Neural cell (in vitro differentiated cells): ENCODE data around the gene MINDY3. TPM values are rescaled to one million over a fixed set of nuclear protein-coding genes. Genes with fewer than 3 reads are reported as not detected.

Source experiments
- H2AFZ ChIP-seq: fragments of 200-600, 300-800 bp; sonication (generic), shearing (Covaris generic); 2 replicates; pipeline ENCODE4 v1.6.0; 2014; ENCODE audit warnings: low read depth, mild to moderate bottlenecking, antibody characterized with exemption, low read length, moderate library complexity
- H3F3A ChIP-seq: fragments of 200-600 bp; shearing (Covaris generic); 2 replicates; pipeline ENCODE4 v1.6.1; 2016; ENCODE audit warnings: mild to moderate bottlenecking, moderate library complexity, mixed read lengths, antibody characterized with exemption, low read length; ENCODE audit not compliant: insufficient read depth, poor library complexity, severe bottlenecking
- H3K27ac ChIP-seq: fragments of 200-600, 300-800 bp; sonication (generic), shearing (Covaris generic); 2 replicates; pipeline ENCODE4 v1.5.1; 2014; ENCODE audit warnings: mild to moderate bottlenecking, low read length, moderate library complexity
- H3K27me3 ChIP-seq: fragments of 300-800, 200-600 bp; sonication (generic), shearing (Covaris generic); 2 replicates; pipeline ENCODE4 v1.6.0; 2014; ENCODE audit warnings: mild to moderate bottlenecking, low read depth, low read length, moderate library complexity; ENCODE audit not compliant: insufficient read depth
- H3K36me3 ChIP-seq: fragments of 300-800, 200-600 bp; sonication (generic), shearing (Covaris generic); 2 replicates; pipeline ENCODE4 v1.5.1; 2014; ENCODE audit warnings: mild to moderate bottlenecking, antibody characterized with exemption, low read length, moderate library complexity; ENCODE audit not compliant: insufficient read depth
- H3K4me2 ChIP-seq: fragments of 300-800, 200-600 bp; sonication (generic), shearing (Covaris generic); 2 replicates; pipeline ENCODE4 v1.6.0; 2014; ENCODE audit warnings: mild to moderate bottlenecking, low read length
- H3K4me3 ChIP-seq: fragments of 300-800, 200-600 bp; sonication (generic), shearing (Covaris generic); 2 replicates; pipeline ENCODE4 v1.5.1; 2014; ENCODE audit warnings: mild to moderate bottlenecking, low read length, moderate library complexity
- H3K79me2 ChIP-seq: fragments of 200-600 bp; shearing (Covaris generic); replicated peaks from 2 replicates; pipeline ENCODE4 v1.6.0; 2014; ENCODE audit warnings: mild to moderate bottlenecking, low read length, moderate library complexity; ENCODE audit not compliant: insufficient read depth
- H3K9ac ChIP-seq: fragments of 300-800, 200-600 bp; sonication (generic), shearing (Covaris generic); 2 replicates; pipeline ENCODE4 v1.6.1; 2016; ENCODE audit warnings: mild to moderate bottlenecking, low read length, mixed read lengths
- H3K9me2 ChIP-seq: fragments of 200-600 bp; shearing (Covaris generic); 2 replicates; pipeline ENCODE4 v1.6.1; 2016; ENCODE audit warnings: mild to moderate bottlenecking, low read length, mixed read lengths; ENCODE audit not compliant: insufficient read depth
- H3K9me3 ChIP-seq: fragments of 200-600, 300-800 bp; sonication (generic), shearing (Covaris generic); 2 replicates; pipeline ENCODE4 v1.6.1; 2016; ENCODE audit warnings: mild to moderate bottlenecking, mixed run types, low read length, moderate library complexity, mixed read lengths
- H4K20me1 ChIP-seq: fragments of 200-600 bp; shearing (Covaris generic); 2 replicates; pipeline ENCODE4 v1.6.1; 2016; ENCODE audit warnings: mild to moderate bottlenecking, mixed run types; ENCODE audit not compliant: insufficient read depth
- CTCF ChIP-seq: fragments of 450-650 bp; IDR thresholded peaks from 2 replicates; pipeline ENCODE4 v1.5.1; 2014; ENCODE audit warnings: antibody characterized with exemption, mild to moderate bottlenecking, moderate library complexity; ENCODE audit not compliant: poor library complexity, severe bottlenecking
- EP300 ChIP-seq: fragments of 450-650 bp; conservative IDR thresholded peaks from 2 replicates; pipeline ENCODE4 v1.6.1; 2014; ENCODE audit warnings: antibody characterized with exemption, mild to moderate bottlenecking, moderate library complexity; ENCODE audit not compliant: poor library complexity, severe bottlenecking
- EZH2 ChIP-seq: fragments of 200-600, 300-800 bp; shearing (Covaris generic), sonication (generic); IDR thresholded peaks from 2 replicates; pipeline ENCODE4 v1.6.1; 2014; ENCODE audit warnings: antibody characterized with exemption, low read length, borderline replicate concordance, mild to moderate bottlenecking; ENCODE audit not compliant: insufficient read depth, poor library complexity, severe bottlenecking
- MXI1 ChIP-seq: fragments of 450-650 bp; conservative IDR thresholded peaks from 2 replicates; pipeline ENCODE4 v1.6.1; 2014; ENCODE audit warnings: antibody characterized with exemption, mild to moderate bottlenecking; ENCODE audit not compliant: poor library complexity, severe bottlenecking
- POLR2AphosphoS5 ChIP-seq: IDR thresholded peaks from 2 replicates; pipeline ENCODE4 v1.6.1; 2012
- RAD21 ChIP-seq: fragments of 450-650 bp; conservative IDR thresholded peaks from 2 replicates; pipeline ENCODE4 v1.6.1; 2014; ENCODE audit warnings: antibody characterized with exemption, mild to moderate bottlenecking, moderate library complexity
- REST ChIP-seq: IDR thresholded peaks from 2 replicates; pipeline ENCODE4 v1.6.1; 2012; ENCODE audit warnings: borderline replicate concordance
- SMC3 ChIP-seq: fragments of 450-650 bp; conservative IDR thresholded peaks from 2 replicates; pipeline ENCODE4 v1.6.1; 2014; ENCODE audit warnings: antibody characterized with exemption, mild to moderate bottlenecking, moderate library complexity; ENCODE audit not compliant: poor library complexity
- TAF1 ChIP-seq: IDR thresholded peaks from 2 replicates; pipeline ENCODE4 v1.6.1; 2012; ENCODE audit warnings: low read depth
- polyA plus RNA-seq: library from polyadenylated mRNA; depleted of rRNA; stranded (reverse); fragments of >200 nt; gene quantifications from 2 replicates; pipeline ENCODE4 v1.2.3, GENCODE V29; 2014

Gene MINDY3
- polyA plus RNA-seq, 1 donor from 2014 or later, result 56.5 TPM

GRCh38 chr10:15743443-15743842, 116.9 kb downstream of the MINDY3 start:
- Histone ChIP-seq H3K79me2 (no peaks in the 10 kb centered on the region), H3K9me3 (no peaks in the 10 kb centered on the region), H3K27ac (no peak overlapping the region), H3K9me2 (no peaks in the 10 kb centered on the region), H3K9ac (no peak overlapping the region), H3F3A (no peaks in the 10 kb centered on the region), H3K27me3 (no peaks in the 10 kb centered on the region), H4K20me1 (no peaks in the 10 kb centered on the region), H3K4me2 (no peak overlapping the region), H2AFZ (no peak overlapping the region), H3K36me3 (no peaks in the 10 kb centered on the region), H3K4me3 (no peak overlapping the region)
- TF ChIP-seq EP300, result no peak

- H3K36me3 ChIP-seq, result no peaks in the 10 kb centered on the region
- no peaks in the 10 kb centered on the region for H3K79me2 ChIP-seq
- H3K9me2 ChIP-seq, result no peaks in the 10 kb centered on the region
- no peak overlapping the region for H3K27ac ChIP-seq
- TF ChIP-seq RAD21 (no peak), POLR2AphosphoS5 (no peak), TAF1 (no peak), REST (no peak), SMC3 (no peak), EP300 (no peak), CTCF (no peak), EZH2 (no peak), MXI1 (no peak)
- H3K27me3 ChIP-seq, result no peaks in the 10 kb centered on the region
- no peak overlapping the region for H3K9ac ChIP-seq
- H3K9me3 ChIP-seq, result no peaks in the 10 kb centered on the region
- H3F3A ChIP-seq, result no peaks in the 10 kb centered on the region
- H3K4me2 ChIP-seq, result no peak overlapping the region
- no peak overlapping the region for H3K4me3 ChIP-seq
- H2AFZ ChIP-seq, result no peak overlapping the region
- H4K20me1 ChIP-seq, result no peaks in the 10 kb centered on the region
These were observed 117.5 kb downstream of the MINDY3 start for GRCh38 chr10:15742836-15743235.

GRCh38 chr10:15742102-15742501, 118.2 kb downstream of the MINDY3 start:
- Histone ChIP-seq H3K79me2 (no peaks in the 10 kb centered on the region), H3K4me3 (no peak overlapping the region), H3K4me2 (no peak overlapping the region), H4K20me1 (no peaks in the 10 kb centered on the region), H2AFZ (no peak overlapping the region), H3K9me3 (no peaks in the 10 kb centered on the region), H3K36me3 (no peaks in the 10 kb centered on the region), H3K9me2 (no peaks in the 10 kb centered on the region), H3K27me3 (no peaks in the 10 kb centered on the region), H3K9ac (no peak overlapping the region), H3K27ac (no peak overlapping the region), H3F3A (no peaks in the 10 kb centered on the region)
- TF ChIP-seq CTCF (no peak), MXI1 (no peak), POLR2AphosphoS5 (no peak), SMC3 (no peak), EZH2 (no peak), TAF1 (no peak), REST (no peak), EP300 (no peak), RAD21 (no peak)
